ENCODE data around the gene IRF2.

- no peak for TF ChIP-seq POLR2A (IDR thresholded peaks at IDR 0.05; ENCODE audit: low read depth, low read length)
- no peak for TF ChIP-seq POLR2AphosphoS5 (IDR thresholded peaks at IDR 0.05; ENCODE audit: low read depth, low read length)
- TF ChIP-seq TAF1 (IDR thresholded peaks at IDR 0.05; ENCODE audit: low read depth, low read length): no peak
- no peak for TF ChIP-seq PAX5 (IDR thresholded peaks at IDR 0.05; ENCODE audit: insufficient read depth, low read length, severe bottlenecking)
Observed at GRCh38 chr4:184388106-184388505, 86.2 kb downstream of the IRF2 start.

All from GM12891 (cell line).